Measurements from ENCODE around the gene RLIM.
"Not testable (repeated sequence)": the region's sequence is repeated elsewhere in the genome, so short reads cannot be mapped to it uniquely, and the experiment has no call there.

Gene RLIM

DNA sequence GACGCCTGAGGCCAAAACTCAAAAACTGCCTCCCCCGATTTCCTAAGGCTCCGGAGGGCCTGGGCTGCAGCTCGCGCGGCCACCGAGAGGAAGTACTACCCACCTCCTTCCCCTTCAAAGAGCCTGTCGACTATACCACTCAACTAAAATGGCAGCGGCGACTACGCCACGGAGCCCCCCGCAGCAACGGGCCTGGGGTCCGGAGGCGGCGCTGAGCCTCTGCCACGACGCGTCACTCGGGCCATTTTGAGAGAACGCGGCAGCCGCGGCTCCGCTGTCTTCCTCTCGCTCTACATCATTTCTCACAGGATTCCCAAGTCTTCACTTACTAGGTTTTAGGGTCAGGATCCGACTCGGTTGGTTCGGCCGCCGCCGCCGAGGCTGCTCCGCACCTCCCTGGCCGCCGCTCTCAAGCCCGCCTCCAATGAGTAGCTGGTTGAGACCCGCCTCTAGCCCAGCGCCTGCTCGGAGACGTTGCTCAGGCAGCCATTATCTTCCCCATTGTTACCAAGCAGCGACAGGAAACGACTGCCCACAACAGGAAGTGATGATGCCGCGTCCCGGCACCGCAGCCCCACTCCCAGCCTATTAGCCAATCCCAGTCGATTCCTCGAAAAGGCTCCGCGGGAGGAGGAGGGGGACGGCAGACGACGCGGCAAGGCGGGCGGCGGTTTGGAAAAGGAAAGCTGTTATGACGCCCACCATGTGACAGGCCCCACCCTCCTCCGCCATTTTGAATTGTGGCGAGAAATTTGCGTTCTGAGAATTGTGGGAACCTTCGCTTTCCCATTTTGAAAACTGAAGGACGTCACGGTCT, at the start of gene RLIM:
Gene RLIM, minus strand, starts transcription at position 532 of the 817 bp plus-strand sequence. CDS start 18,647 bp downstream, outside the sequence.
- TF ChIP-seq CTCF (conservative IDR thresholded peaks at IDR 0.05; ENCODE audit: low read depth, low read length) = no peak
- H3K4me3 ChIP-seq (ENCODE audit: low read depth, low read length) = peak within 1 kb of the TSS; percentile 85
- DNase-seq (ENCODE audit: low read depth) = peak; percentile 97

GRCh38 chrX:74656079-74656745, 41.8 kb upstream of the RLIM start:
- no peak for DNase-seq (ENCODE audit: low read depth)
- TF ChIP-seq CTCF (conservative IDR thresholded peaks at IDR 0.05; ENCODE audit: low read depth, low read length) = no peak
- H3K4me3 ChIP-seq (ENCODE audit: low read depth, low read length) = no peak overlapping the region

DNA sequence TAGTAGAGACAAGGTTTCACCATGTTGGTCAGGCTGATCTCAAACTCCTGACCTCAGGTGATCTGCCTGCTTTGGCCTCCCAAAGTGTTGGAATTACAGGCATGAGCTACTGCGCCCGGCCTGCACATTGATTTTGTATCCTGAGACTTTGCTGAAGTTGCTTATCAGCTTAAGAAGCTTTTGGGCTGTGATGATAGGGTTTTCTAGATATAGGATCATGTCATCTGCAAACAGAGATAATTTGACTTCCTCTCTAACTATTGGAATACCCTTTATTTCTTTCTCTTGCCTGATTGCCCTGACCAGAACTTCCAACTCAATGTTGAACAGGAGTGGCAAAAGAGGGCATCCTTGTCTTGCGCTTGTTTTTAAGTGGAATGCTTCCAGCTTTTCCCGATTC, 40.5 kb upstream of the RLIM start:
- not testable (repeated sequence) for DNase-seq (ENCODE audit: low read depth); H3K4me3 ChIP-seq (ENCODE audit: low read depth, low read length)

DNA sequence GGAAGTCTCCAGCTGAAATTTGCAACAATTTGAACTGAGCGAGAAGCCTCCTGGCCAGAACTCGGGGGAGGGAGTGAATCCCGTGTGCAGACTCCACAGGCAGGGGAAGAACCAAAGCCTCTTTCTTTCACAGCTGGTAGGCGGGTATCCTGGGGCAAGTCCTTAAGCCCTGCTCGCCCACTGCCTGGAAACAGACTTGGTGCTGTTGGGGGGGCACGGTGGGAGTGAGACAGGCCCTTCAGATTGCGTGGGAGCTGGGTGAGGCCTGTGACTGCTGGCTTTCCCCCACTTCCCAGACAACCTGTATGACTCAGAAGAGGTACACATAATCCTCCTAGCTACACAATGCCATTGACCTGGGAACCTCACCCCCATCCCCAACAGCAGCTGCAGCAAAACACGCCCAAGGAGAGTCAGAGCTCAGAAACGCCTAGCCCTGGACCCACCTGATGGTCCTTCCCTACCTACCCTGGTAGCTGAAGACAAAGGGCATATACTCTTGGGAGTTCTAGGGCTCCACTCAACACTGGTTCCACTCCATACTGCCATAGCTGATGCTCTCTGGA, 22.4 kb upstream of the RLIM start:
- DNase-seq (ENCODE audit: low read depth) = no peak
- H3K4me3 ChIP-seq (ENCODE audit: low read depth, low read length) = no peak overlapping the region
- TF ChIP-seq CTCF (conservative IDR thresholded peaks at IDR 0.05; ENCODE audit: low read depth, low read length) = no peak

DNA sequence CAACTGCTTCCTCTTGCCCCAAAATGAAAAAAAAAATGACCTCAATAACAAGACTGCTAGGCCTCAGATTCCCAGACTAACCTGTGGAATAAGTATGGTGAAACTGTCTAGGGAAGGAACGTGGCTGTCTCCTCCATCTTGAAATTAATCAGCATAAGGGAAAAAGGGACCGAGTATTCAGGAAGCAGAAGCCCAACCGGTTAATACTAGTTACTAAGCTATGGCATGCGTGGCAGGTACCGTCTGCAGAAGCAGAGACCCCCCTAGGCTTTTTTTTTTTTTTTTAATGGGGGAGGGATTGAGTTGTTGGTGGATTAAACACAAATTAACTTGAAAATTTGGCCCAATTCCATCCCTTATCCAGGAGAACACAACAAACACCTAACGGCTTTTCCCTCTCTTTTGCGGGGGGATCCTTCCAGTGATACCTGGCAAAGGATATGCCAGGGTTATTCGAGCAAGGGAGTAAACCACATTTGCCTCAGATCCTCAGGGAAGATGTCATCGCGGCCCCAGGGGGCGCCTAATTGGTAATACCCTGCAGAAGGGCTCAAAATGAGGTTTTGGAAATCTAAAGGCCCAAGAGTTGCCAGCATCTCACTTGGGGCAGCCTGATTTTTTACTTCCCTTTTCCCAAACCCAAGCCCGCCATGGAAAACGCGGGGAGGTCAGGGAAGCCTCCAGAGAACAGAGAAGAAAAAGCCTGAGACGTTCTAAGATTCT, 893 bp downstream of the RLIM start:
- peak; percentile 26 for TF ChIP-seq CTCF (conservative IDR thresholded peaks at IDR 0.05; ENCODE audit: low read depth, low read length)
- peak; percentile 46 for DNase-seq (ENCODE audit: low read depth)

GRCh38 chrX:74606799-74607198, 7.6 kb downstream of the RLIM start:
- no peak for TF ChIP-seq CTCF (conservative IDR thresholded peaks at IDR 0.05; ENCODE audit: low read depth, low read length)
- no peak for DNase-seq (ENCODE audit: low read depth)
- H3K4me3 ChIP-seq (ENCODE audit: low read depth, low read length) = no peak overlapping the region

More for the DNA sequence above, 893 bp downstream of the RLIM start:
- H3K4me3 ChIP-seq (ENCODE audit: low read depth, low read length) = peak overlapping the region; percentile 85

DNA sequence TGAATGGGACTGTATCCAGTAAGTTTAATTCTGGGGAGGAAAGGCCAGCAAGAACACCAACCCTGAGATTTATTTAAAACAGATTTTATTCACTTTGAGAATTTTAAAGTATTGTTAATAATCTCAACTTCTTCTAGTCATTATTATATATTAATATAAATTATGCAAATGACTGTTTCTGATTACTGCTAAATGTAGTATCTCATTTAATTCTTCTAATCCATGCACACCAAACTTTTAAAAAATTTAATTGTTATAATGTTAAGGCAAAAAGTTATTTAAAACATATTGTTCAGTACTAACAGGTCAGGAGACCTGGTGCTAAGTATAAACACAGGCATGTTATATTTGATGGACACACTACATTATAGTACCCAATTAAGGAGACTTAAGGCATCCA, 8.1 kb downstream of the RLIM start:
- TF ChIP-seq CTCF (conservative IDR thresholded peaks at IDR 0.05; ENCODE audit: low read depth, low read length) = no peak
- no peak overlapping the region for H3K4me3 ChIP-seq (ENCODE audit: low read depth, low read length)
- DNase-seq (ENCODE audit: low read depth) = no peak
